Vagina (tissue), 2 donors: ENCODE data around the gene CTH. TPM values are rescaled to one million over a fixed set of nuclear protein-coding genes. Genes with fewer than 3 reads are reported as not detected.

Experiments
- DNase-seq, 2 donors: peaks; one replicate each; pipeline ENCODE4 v3.0.0-alpha.2; 2017; ENCODE audit errors: extremely low spot score in 2 of 2
- H3K27ac ChIP-seq: fragments of 200-600 bp; sonication (generic); one replicate; pipeline ENCODE4 v1.5.1; 2019
- H3K27me3 ChIP-seq: fragments of 200-600 bp; sonication (generic); one replicate; pipeline ENCODE4 v1.5.1; 2019
- H3K36me3 ChIP-seq, 2 donors: fragments of 200-600 bp; sonication (generic); one replicate each; pipeline ENCODE4 v1.5.1; 2017 to 2019
- H3K4me1 ChIP-seq: fragments of 200-600 bp; sonication (generic); one replicate; pipeline ENCODE4 v1.5.1; 2019
- H3K4me3 ChIP-seq, 2 donors: fragments of 200-600 bp; sonication (generic); 1 replicate in 1 of 2; 2 replicates in 1 of 2; pipeline ENCODE4 v1.5.1; 2016 to 2019
- H3K9me3 ChIP-seq: fragments of 200-600 bp; sonication (generic); one replicate; pipeline ENCODE4 v1.5.1; 2019
- POLR2A ChIP-seq, 2 donors: fragments of 450-650 bp; IDR thresholded peaks; one replicate each; pipeline ENCODE4 v1.6.1; 2017; ENCODE audit warnings: antibody characterized with exemption in 2 of 2, mild to moderate bottlenecking in 2 of 2, moderate library complexity in 2 of 2
- POLR2AphosphoS5 ChIP-seq, 2 donors: sonication (generic); formaldehyde crosslinking; IDR thresholded peaks; one replicate each; pipeline ENCODE4 v1.9.0; 2017; ENCODE audit warnings: antibody characterized with exemption in 2 of 2, mild to moderate bottlenecking in 2 of 2, low read depth in 1 of 2; ENCODE audit not compliant: insufficient read depth in 1 of 2
- intact Hi-C: fragments of 100-400 bp; cut with DNase I; formaldehyde crosslinking; loops from one replicate; pipeline ENCODE4 v1.15.1; 2023
- total RNA-seq: library from RNA; depleted of rRNA; stranded (reverse); fragments of >200 nt; gene quantifications from one replicate; pipeline ENCODE4 v1.2.3, GENCODE V29; 2016
- TF ChIP-seq, protein P1 (sequence below), 3 experiments: fragments of 450-650 bp in 2 of 3; fragments of 200-600 bp in 1 of 3; sonication (generic) in 1 of 3; IDR thresholded peaks; one replicate each; pipeline ENCODE4 v1.5.1; 2017 to 2019; ENCODE audit warnings: antibody characterized with exemption in 3 of 3, mild to moderate bottlenecking in 2 of 3, moderate library complexity in 2 of 3

Gene CTH
- total RNA-seq, 1 donor from 2014 or later: 4.2 TPM

DNA sequence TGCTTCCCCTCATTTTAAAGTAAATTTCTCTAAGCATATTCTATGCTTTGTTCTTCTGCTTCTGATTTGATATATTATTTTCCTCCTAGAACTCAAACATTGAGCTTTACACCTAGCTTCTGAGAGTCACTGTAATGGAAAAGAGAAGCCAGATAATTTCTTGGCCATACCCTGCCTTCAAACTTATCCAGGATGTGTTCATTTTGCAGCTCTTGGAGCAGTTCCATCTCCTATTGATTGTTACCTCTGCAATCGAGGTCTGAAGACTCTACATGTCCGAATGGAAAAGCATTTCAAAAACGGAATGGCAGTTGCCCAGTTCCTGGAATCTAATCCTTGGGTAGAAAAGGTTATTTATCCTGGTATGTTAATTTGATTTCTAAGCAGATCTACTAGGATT lies 20.8 kb downstream of the CTH start:
- Histone ChIP-seq H3K4me1 (no peaks in the 10 kb centered on the region), H3K9me3 (no peaks in the 10 kb centered on the region), H3K36me3 (no peaks in the 10 kb centered on the region), H3K27ac (no peak overlapping the region), H3K4me3 (no peak overlapping the region), H3K27me3 (no peaks in the 10 kb centered on the region)
- DNase-seq: no peak
- TF ChIP-seq POLR2AphosphoS5 (IDR thresholded peaks at IDR 0.05; ENCODE audit: insufficient read depth in 1 of 2, low read depth in 1 of 2) (no peak), POLR2A (IDR thresholded peaks at IDR 0.05) (no peak)
- TF ChIP-seq, protein P1, sequence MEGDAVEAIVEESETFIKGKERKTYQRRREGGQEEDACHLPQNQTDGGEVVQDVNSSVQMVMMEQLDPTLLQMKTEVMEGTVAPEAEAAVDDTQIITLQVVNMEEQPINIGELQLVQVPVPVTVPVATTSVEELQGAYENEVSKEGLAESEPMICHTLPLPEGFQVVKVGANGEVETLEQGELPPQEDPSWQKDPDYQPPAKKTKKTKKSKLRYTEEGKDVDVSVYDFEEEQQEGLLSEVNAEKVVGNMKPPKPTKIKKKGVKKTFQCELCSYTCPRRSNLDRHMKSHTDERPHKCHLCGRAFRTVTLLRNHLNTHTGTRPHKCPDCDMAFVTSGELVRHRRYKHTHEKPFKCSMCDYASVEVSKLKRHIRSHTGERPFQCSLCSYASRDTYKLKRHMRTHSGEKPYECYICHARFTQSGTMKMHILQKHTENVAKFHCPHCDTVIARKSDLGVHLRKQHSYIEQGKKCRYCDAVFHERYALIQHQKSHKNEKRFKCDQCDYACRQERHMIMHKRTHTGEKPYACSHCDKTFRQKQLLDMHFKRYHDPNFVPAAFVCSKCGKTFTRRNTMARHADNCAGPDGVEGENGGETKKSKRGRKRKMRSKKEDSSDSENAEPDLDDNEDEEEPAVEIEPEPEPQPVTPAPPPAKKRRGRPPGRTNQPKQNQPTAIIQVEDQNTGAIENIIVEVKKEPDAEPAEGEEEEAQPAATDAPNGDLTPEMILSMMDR (IDR thresholded peaks at IDR 0.05): no peak
- intact Hi-C loops: no loop called here

- Histone ChIP-seq H3K36me3 (peaks cover 0 to 5% of the 10 kb centered on the region in 2 donors), H3K27me3 (no peaks in the 10 kb centered on the region), H3K27ac (no peak overlapping the region), H3K9me3 (no peaks in the 10 kb centered on the region), H3K4me3 (no peak overlapping the region), H3K4me1 (no peaks in the 10 kb centered on the region)
- intact Hi-C loops: no loop called here
- DNase-seq: no peak
- no peak for TF ChIP-seq POLR2AphosphoS5 (IDR thresholded peaks at IDR 0.05; ENCODE audit: insufficient read depth in 1 of 2, low read depth in 1 of 2)
These were observed 23.3 kb downstream of the CTH start for GRCh38 chr1:70434253-70434859.

DNA sequence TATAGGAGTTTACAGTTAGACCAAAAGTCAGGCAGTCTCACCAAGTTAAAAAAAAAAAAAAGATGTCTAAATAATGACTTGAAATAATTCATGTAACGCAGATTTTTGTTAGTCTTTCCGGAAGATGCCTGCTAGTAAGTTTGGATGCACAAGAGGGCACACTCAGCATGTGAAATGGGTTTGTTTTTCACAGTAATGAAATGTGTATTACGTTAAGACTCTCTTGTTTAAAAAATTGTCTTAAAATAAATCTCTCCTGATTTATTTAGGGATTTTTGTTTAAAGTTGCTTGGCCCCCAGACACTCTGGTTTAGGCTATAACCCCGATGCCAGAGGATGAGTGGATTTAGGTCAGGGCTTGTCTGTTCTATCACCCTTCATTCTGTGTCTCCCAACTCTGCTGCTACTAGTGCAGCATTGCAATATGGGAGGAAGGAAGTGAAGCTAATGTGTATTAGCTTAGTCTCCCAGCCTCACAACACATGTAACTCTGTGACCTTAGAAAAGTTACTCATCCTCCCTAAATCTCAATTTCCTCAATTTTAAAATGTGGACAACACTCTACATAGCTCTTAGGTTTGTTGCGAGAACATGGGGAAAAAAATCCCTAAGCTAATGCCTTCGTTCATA lies 25.7 kb downstream of the CTH start:
- no peak for DNase-seq
- no peak overlapping the region for H3K27ac ChIP-seq
- H3K4me1 ChIP-seq: no peaks in the 10 kb centered on the region
- H3K9me3 ChIP-seq: no peaks in the 10 kb centered on the region
- intact Hi-C loops: no loop called here
- H3K27me3 ChIP-seq: no peaks in the 10 kb centered on the region
- peaks cover 0 to 5% of the 10 kb centered on the region in 2 donors for H3K36me3 ChIP-seq
- no peak overlapping the region for H3K4me3 ChIP-seq
- TF ChIP-seq, protein P1 (IDR thresholded peaks at IDR 0.05): peak in 2 of 3 experiments; percentile 1 to 38
- TF ChIP-seq POLR2AphosphoS5 (IDR thresholded peaks at IDR 0.05; ENCODE audit: insufficient read depth in 1 of 2, low read depth in 1 of 2) (no peak), POLR2A (IDR thresholded peaks at IDR 0.05) (no peak)

DNA sequence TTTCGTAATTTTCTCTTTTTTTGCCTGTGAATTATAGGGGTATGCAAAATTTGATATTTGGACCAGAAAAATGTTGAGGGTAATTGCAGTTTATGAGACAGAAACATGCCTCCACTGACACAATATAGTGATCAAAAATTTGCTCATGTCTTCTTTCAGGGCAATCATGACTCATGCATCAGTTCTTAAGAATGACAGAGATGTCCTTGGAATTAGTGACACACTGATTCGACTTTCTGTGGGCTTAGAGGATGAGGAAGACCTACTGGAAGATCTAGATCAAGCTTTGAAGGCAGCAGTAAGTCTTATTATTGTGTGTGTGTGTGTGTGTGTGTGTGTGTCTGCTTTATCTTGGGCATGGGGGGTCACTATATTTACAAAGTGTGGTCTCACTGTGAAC lies 27.5 kb downstream of the CTH start:
- DNase-seq: no peak
- intact Hi-C loops: no loop called here
- TF ChIP-seq POLR2A (IDR thresholded peaks at IDR 0.05) (no peak), POLR2AphosphoS5 (IDR thresholded peaks at IDR 0.05; ENCODE audit: insufficient read depth in 1 of 2, low read depth in 1 of 2) (no peak)
- TF ChIP-seq, protein P1 (IDR thresholded peaks at IDR 0.05): no peak
- no peak overlapping the region for H3K27ac ChIP-seq
- H3K4me1 ChIP-seq: no peaks in the 10 kb centered on the region
- no peaks in the 10 kb centered on the region for H3K27me3 ChIP-seq
- H3K9me3 ChIP-seq: no peaks in the 10 kb centered on the region
- no peak overlapping the region for H3K4me3 ChIP-seq
- peaks cover 0 to 5% of the 10 kb centered on the region in 2 donors for H3K36me3 ChIP-seq

- DNase-seq: no peak
- H3K27ac ChIP-seq: no peak overlapping the region
These were observed 29.7 kb downstream of the CTH start for GRCh38 chr1:70440642-70441391.

More at GRCh38 chr1:70440642-70441391, 29.7 kb downstream of the CTH start:
- Histone ChIP-seq H3K27me3 (no peaks in the 10 kb centered on the region), H3K36me3 (peaks cover 0 to 5% of the 10 kb centered on the region in 2 donors), H3K9me3 (no peaks in the 10 kb centered on the region), H3K4me1 (no peaks in the 10 kb centered on the region), H3K4me3 (no peak overlapping the region)
- TF ChIP-seq POLR2AphosphoS5 (IDR thresholded peaks at IDR 0.05; ENCODE audit: insufficient read depth in 1 of 2, low read depth in 1 of 2) (no peak), POLR2A (IDR thresholded peaks at IDR 0.05) (no peak)
- TF ChIP-seq, protein P1 (IDR thresholded peaks at IDR 0.05): no peak
- intact Hi-C loops: loop anchor here (10.0 kb wide), 1 partner anchor 74 kb away; no protein-coding TSS in a partner anchor
